Astrocyte (in vitro differentiated cells and primary cell): ENCODE data around the gene CFAP97D2. TPM values are rescaled to one million over a fixed set of nuclear protein-coding genes. Genes with fewer than 3 reads are reported as not detected.

Experiments used
- DNase-seq: peaks from one replicate; pipeline ENCODE4 v3.0.0-alpha.2; 2010; ENCODE audit warnings: low read depth
- FAIRE-seq: peaks from 2 replicates; lab custom pipeline; 2011; peaks lifted over from hg19 to GRCh38; lab: Jason Lieb, UNC
- H2AFZ ChIP-seq: 2 replicates; pipeline ENCODE4 v1.6.0; 2012; ENCODE audit warnings: low read depth, low read length, inconsistent platforms
- H3K27ac ChIP-seq: 2 replicates; pipeline ENCODE4 v1.5.1; 2011; ENCODE audit warnings: low read depth, low read length, inconsistent platforms
- H3K27me3 ChIP-seq: 2 replicates; pipeline ENCODE4 v1.6.0; 2011; ENCODE audit warnings: low read length, inconsistent platforms; ENCODE audit not compliant: insufficient read depth
- H3K36me3 ChIP-seq: 2 replicates; pipeline ENCODE4 v1.5.1; 2011; ENCODE audit warnings: low read length, inconsistent platforms; ENCODE audit not compliant: insufficient read depth
- H3K4me1 ChIP-seq: 2 replicates; pipeline ENCODE4 v1.5.1; 2011; ENCODE audit warnings: low read length, inconsistent platforms; ENCODE audit not compliant: insufficient read depth
- H3K4me2 ChIP-seq: 2 replicates; pipeline ENCODE4 v1.6.0; 2012; ENCODE audit warnings: low read length, inconsistent platforms
- H3K4me3 ChIP-seq: 2 replicates; pipeline ENCODE4 v1.5.1; 2011; ENCODE audit warnings: low read depth, mild to moderate bottlenecking, low read length, inconsistent platforms; ENCODE audit not compliant: insufficient read depth
- H3K79me2 ChIP-seq: 2 replicates; pipeline ENCODE4 v1.6.0; 2012; ENCODE audit warnings: mild to moderate bottlenecking, low read length, inconsistent platforms; ENCODE audit not compliant: insufficient read depth
- H3K9ac ChIP-seq: 2 replicates; pipeline ENCODE4 v1.6.0; 2012; ENCODE audit warnings: mild to moderate bottlenecking, low read length, inconsistent platforms
- H3K9me3 ChIP-seq: 2 replicates; pipeline ENCODE4 v1.5.1; 2012; ENCODE audit warnings: low read depth, mild to moderate bottlenecking, low read length, inconsistent platforms; ENCODE audit not compliant: insufficient read depth
- H4K20me1 ChIP-seq: 2 replicates; pipeline ENCODE4 v1.6.0; 2012; ENCODE audit warnings: low read length, inconsistent platforms; ENCODE audit not compliant: insufficient read depth
- H3K27ac Mint-ChIP-seq: one replicate; pipeline ENCODE4 v1.8.0; 2021; ENCODE audit warnings: mild to moderate bottlenecking, mixed read lengths; ENCODE audit not compliant: unreplicated experiment
- H3K27me3 Mint-ChIP-seq: one replicate; pipeline ENCODE4 v1.8.0; 2021; ENCODE audit warnings: low read depth, mixed read lengths; ENCODE audit not compliant: unreplicated experiment
- H3K36me3 Mint-ChIP-seq: one replicate; pipeline ENCODE4 v1.8.0; 2021; ENCODE audit warnings: low read depth, mixed read lengths; ENCODE audit not compliant: unreplicated experiment
- H3K4me1 Mint-ChIP-seq: one replicate; pipeline ENCODE4 v1.8.0; 2021; ENCODE audit warnings: low read depth, mixed read lengths; ENCODE audit not compliant: unreplicated experiment
- H3K4me3 Mint-ChIP-seq: one replicate; pipeline ENCODE4 v1.8.0; 2021; ENCODE audit warnings: mild to moderate bottlenecking, moderate library complexity, mixed read lengths; ENCODE audit not compliant: unreplicated experiment
- H3K9me3 Mint-ChIP-seq: one replicate; pipeline ENCODE4 v1.8.0; 2021; ENCODE audit warnings: mild to moderate bottlenecking, mixed read lengths; ENCODE audit not compliant: unreplicated experiment
- CTCF ChIP-seq: IDR thresholded peaks from 2 replicates; pipeline ENCODE4 v1.5.1; 2011; ENCODE audit warnings: low read depth, mild to moderate bottlenecking, inconsistent platforms, low read length, moderate library complexity; ENCODE audit not compliant: insufficient read depth
- EZH2 ChIP-seq: IDR thresholded peaks from 2 replicates; pipeline ENCODE4 v1.6.1; 2012; ENCODE audit warnings: mild to moderate bottlenecking, low read length, inconsistent platforms; ENCODE audit not compliant: insufficient read depth
- total RNA-seq: library from RNA; stranded (reverse); gene quantifications from 2 replicates; pipeline ENCODE4 v1.2.1, GENCODE V29; 2021

CFAP97D2 gene
- total RNA-seq, 1 donor from 2014 or later, result not detected

- DNase-seq (no peak), FAIRE-seq (no peak)
- no peaks in the 10 kb centered on the region for H3K4me1 ChIP-seq
- no peaks in the 10 kb centered on the region for H3K79me2 ChIP-seq
- Mint-ChIP-seq H3K27ac (peak overlapping the region; percentile 31), H3K4me3 (no peak overlapping the region), H3K27me3 (peaks cover 37% of the 10 kb centered on the region), H3K9me3 (no peaks in the 10 kb centered on the region), H3K4me1 (peaks cover 5% of the 10 kb centered on the region), H3K36me3 (no peaks in the 10 kb centered on the region)
- no peaks in the 10 kb centered on the region for H3K36me3 ChIP-seq
- no peak overlapping the region for H3K4me3 ChIP-seq
- no peak overlapping the region for H3K9ac ChIP-seq
- no peak overlapping the region for H3K27ac ChIP-seq
- H3K9me3 ChIP-seq, result no peaks in the 10 kb centered on the region
- peaks cover 12% of the 10 kb centered on the region for H3K27me3 ChIP-seq
- no peak overlapping the region for H3K4me2 ChIP-seq
- H4K20me1 ChIP-seq, result no peaks in the 10 kb centered on the region
- TF ChIP-seq EZH2 (no peak), CTCF (no peak)
- no peak overlapping the region for H2AFZ ChIP-seq
Measured at GRCh38 chr13:114152831-114153371, 26.2 kb upstream of the CFAP97D2 start.

- DNase-seq (no peak), FAIRE-seq (no peak)
- Histone ChIP-seq H3K36me3 (no peaks in the 10 kb centered on the region), H3K4me3 (no peak overlapping the region), H4K20me1 (no peaks in the 10 kb centered on the region), H2AFZ (no peak overlapping the region), H3K27me3 (peaks cover 7% of the 10 kb centered on the region), H3K79me2 (no peaks in the 10 kb centered on the region), H3K4me1 (no peaks in the 10 kb centered on the region), H3K9ac (no peak overlapping the region), H3K9me3 (no peaks in the 10 kb centered on the region), H3K27ac (no peak overlapping the region), H3K4me2 (no peak overlapping the region)
- H3K27me3 Mint-ChIP-seq, result peaks cover 31% of the 10 kb centered on the region
- TF ChIP-seq CTCF (no peak), EZH2 (no peak)
- no peak overlapping the region for H3K4me3 Mint-ChIP-seq
- H3K36me3 Mint-ChIP-seq, result peaks cover 4% of the 10 kb centered on the region
- no peaks in the 10 kb centered on the region for H3K9me3 Mint-ChIP-seq
- H3K4me1 Mint-ChIP-seq, result peaks cover 5% of the 10 kb centered on the region
- no peak overlapping the region for H3K27ac Mint-ChIP-seq
Measured at GRCh38 chr13:114153485-114154080, 25.5 kb upstream of the CFAP97D2 start.

GRCh38 chr13:114154476-114154875, 24.6 kb upstream of the CFAP97D2 start:
- Histone ChIP-seq H3K27me3 (peaks cover 5% of the 10 kb centered on the region), H3K27ac (no peak overlapping the region), H3K36me3 (no peaks in the 10 kb centered on the region), H3K4me1 (no peaks in the 10 kb centered on the region), H3K4me2 (no peak overlapping the region), H3K79me2 (no peaks in the 10 kb centered on the region), H4K20me1 (no peaks in the 10 kb centered on the region), H2AFZ (no peak overlapping the region), H3K9ac (no peak overlapping the region), H3K9me3 (no peaks in the 10 kb centered on the region), H3K4me3 (no peak overlapping the region)
- Mint-ChIP-seq H3K36me3 (peaks cover 4% of the 10 kb centered on the region), H3K4me3 (no peak overlapping the region), H3K27ac (no peak overlapping the region), H3K9me3 (no peaks in the 10 kb centered on the region), H3K27me3 (peaks cover 27% of the 10 kb centered on the region), H3K4me1 (peaks cover 5% of the 10 kb centered on the region)
- DNase-seq, result no peak
- TF ChIP-seq CTCF (no peak), EZH2 (no peak)
- FAIRE-seq, result no peak
